NCI-H2107 (cell line): Measurements from ENCODE around the gene OPCML.

ENCODE experiments used
- DNase-seq: peaks from one replicate; lab custom pipeline; 2025; lab: John Stamatoyannopoulos, UW

OPCML gene

DNA sequence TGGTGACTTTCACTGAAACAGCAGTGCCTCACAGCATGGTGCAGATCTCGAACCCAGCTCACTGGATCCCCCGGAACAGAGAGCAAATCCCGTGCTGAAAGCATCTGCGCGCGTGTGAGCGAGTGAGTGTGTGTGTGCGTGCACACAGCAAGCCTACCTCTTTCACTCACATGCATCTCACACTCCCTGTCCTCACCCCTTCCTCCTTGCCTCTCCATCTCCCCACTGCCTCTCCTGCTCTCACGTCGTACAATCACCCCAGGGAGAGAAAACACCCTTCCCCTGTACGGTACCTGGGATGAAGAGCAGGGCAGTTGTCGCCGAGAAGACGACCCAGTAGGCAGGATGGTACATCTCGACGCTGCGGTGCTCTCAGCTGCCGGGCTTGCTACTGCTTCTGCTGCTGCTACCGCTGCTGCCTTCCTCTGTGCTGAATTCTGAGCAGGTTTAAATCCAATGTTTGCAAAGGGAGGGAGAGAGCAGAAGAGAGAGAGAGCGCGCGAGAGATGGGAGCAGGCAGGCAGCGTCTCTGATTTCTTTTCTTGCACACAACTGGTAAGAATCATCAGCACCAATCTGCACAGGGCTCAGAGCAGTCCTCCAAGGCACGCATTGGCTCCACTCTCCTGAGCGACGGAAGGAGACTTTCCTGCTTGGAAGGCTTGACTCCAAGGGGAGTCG is at the start of gene OPCML:
Gene OPCML, minus strand, starts transcription at position 531 of the 681 bp plus-strand sequence.
- DNase-seq, result no peak

DNA sequence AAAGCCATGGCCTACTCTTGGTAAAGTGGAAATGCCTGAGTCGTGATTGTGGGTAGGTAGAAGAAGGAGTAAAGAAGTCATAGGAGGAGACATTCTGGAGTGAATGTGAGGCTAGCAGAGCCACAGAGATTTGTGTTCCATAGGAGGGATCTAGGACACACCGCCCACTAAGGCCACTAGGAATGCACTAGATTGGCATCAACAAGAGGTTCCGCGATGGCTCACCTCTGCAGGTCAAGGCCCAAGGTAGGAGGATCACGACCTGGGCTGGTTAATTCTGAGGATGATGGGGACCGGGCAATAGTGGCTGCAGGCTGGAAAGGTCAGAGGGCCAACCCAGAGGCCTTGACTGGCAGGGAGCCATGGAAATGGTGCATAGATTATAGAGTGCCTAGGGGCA is 48.8 kb upstream of the OPCML start:
- DNase-seq, result no peak

DNA sequence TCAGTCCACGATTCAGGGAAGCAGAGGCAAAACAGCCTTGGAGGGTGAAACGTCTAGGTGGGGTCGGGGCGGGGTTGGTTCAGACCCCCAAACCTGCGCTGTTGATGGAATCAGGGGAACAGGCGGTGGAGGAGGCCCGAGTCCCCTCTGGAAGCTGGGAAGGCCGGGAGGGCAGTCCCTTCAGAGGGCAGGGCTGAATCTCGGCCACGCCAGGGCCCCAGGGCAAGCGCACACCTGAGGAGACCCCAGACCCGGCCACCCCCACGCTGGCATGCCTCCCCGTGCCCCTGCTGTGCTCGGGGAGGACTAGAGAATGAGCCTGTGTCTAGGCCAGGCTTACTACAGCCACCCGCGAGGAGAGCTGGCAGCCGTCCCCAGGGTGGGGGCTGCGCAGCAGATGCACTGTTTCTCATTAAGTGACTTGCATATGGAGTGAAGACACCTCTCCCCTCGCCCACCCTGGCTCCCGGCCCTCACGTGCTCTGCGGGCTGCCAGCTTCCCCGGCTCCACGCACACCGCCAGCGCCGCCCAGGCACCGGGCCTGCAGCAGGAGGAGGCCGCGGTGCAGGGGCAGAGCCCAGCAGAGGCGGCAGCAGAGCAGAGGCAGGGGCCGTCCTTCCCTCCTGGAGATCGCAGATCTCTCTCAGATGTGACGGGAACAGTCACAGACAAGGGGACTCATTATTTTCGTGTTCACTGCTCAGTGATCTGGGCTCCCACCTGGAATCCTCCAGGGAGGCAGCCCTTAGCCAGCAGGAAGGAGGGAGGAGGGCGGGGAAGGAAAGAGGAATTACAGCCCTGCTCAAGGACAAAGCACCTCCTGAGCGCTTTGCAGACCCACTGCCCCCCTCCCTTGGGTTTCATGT is 47.1 kb upstream of the OPCML start:
- DNase-seq, result no peak

DNA sequence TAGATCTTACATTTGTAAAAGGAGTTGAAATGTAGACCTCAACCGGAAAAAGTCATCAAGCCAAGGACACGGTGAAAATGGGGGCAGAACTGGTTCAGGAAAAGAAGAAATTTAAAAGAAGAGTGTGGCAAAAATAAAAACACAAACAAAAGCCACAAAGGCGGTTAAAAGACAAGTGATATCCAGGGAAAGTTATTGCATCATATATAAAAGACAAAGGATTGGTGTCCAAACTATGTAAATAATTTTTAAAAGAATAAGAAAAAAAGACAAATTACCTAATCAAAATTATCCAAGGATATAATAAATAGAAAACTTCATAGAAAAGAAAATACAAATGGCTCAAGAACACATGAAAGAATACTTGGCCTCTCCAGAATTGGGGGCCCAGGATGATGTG is 45.1 kb upstream of the OPCML start:
- no peak for DNase-seq

DNA sequence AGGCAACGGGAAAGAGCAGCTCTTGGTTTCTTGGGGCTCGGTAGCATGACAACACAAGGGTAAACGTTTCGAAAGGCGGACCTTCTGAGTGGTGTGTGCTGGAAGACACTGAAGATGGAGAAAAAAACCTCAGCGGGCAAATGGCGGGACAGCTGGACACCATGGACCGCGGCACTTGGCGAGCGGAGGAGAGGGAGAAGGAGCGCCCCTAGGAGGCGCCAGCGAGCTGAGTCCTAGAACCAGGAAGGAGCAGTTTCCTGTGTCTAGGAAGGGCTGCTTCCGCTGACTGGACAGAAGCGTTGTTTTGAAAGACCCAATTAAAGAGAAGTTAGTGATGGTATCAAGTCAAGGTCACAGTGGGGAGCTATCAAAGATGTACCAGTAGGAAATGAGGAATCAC is 44.0 kb upstream of the OPCML start:
- no peak for DNase-seq

DNA sequence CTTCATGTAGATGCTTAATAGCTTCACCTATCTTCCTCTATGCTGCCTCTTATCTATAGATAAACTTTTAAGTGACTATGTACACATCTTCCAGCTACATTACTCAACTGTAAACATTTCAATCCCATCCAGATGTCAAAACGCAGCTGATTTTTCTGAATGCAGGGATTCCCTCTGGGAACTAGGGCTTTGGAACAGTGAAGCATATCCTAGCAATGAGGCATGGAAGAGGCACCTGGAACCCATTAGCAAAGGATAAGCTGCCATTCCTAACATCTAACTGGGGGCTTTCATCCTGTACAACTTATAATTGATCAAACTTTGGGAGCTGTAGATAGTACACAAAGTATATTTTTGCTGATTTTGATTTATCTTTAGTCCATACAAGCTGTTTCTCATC is 40.8 kb upstream of the OPCML start:
- DNase-seq, result no peak

DNA sequence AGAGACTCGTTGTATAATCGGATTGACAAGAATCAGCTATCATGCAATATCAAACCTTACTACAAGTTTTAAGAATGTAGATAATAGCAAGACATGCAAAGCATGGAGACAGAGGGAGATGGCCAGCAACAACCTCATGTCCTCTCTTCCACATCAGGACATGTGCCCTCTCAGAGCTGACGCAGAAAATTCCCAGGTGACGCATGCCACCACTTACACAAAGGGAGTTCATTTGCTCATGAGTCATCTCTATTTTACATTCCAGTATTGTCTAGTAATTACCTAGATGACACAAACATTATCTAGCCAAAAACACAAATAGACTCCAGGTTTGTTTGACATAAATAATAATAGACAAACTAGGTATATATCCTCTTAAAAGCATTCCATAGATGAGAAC is 38.1 kb upstream of the OPCML start:
- no peak for DNase-seq

DNA sequence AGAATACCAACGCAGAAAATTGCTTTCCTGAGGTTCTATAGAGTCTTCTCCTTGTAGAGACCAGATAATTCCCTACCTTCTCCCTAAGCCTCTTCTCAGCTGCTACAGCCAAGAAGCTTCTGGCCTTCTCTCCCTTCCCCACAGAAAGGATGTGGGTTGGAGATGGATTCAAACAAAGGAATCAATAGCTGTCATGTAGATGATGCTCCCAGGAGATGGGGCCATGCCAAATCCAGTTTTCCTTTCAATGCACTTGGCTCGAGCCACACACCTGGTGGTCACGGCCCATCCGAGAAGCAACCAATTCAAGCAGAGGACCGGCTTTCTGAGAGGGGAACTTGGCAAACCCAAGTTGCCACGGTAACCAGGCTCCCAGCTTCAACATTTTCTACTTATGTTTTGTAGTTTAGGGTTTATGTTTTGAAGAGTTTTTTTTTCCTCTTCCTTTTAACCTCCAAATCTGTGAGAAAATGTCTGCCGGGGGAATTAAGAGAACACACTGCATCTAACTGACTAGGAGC is 31.3 kb upstream of the OPCML start:
- no peak for DNase-seq

DNA sequence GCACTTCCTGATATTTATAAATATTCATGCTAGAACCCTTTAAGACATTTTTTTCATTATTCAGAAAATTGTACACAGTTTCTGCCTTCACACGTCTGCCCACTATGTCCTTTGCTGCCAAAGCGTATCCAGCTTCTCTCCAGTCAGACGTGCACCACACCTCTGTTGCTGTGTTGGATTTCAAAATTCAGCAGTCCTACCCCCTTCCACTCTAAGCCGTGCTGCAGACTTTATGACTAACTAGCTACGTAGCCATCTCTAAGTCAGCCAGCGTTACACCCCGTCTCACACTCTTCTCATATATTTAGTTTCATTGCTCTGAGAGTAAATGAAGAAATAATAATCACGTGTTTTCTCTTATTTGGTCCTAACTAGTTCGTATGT is 28.2 kb upstream of the OPCML start:
- no peak for DNase-seq

DNA sequence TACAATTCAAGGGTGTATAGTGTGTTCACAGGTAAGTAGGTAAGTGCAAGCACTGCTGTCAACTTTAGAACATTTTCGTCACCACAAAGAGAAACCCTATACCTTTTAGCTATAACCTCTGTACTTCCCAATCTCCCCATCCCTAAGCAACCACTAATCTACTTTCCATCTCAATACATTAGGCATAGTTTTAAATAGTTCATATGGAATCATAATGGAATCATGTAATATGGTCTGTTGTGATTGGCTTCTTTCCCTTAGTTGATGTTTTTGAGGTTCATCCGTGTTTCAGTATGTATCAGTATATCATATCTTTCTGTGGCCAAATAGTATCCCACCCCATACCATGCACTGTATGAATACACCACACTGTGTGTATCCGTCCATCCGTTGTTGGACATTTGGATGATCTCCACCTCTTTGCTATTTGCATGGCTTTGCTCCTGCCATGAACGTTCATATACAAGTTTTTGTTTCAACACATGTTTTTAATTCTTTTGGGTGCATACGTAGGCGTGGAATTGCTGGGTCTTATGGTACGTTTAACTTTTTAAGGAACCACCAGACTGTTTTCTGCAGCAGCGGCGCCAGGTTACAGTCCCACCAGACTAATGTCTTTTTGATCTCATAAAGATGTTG is 27.7 kb upstream of the OPCML start:
- no peak for DNase-seq

DNA sequence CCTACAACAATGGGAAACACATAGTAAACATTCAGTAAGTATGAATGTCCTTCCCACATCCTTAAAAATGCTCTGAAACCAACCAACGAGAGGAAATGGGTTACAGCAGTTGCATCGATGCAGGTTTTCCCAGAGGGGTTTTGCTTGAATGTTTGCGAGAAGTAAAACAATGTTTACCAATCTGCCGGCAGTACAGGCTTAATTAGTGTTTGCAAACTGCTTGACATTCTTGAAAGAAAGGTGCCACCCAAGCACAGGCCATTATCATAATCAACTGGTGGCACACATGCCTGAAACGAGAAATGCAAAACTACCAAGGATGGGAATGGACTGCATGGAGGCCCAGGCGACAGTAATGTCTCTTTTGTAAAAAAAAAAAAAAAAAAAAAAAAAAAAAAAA is 27.1 kb upstream of the OPCML start:
- no peak for DNase-seq

DNA sequence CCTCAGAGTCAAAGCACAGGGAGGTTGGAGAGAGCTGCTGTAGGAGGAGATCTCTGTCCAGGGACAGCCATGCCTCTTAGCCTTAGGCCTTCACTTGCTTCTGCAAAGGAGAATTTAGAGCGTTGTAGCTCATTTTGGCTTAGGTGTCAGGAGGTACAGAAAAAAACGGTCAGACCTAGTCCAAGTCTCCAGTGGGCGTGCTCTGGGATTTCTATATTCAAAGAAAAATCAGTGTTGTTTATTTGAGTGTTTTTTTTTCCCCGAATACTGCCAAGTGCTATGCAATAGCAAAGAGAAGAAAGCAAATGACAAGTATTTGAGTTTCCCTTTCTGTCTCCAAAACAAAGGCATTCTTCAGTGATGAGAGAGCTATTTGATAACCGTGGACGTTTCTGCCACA is 22.7 kb upstream of the OPCML start:
- DNase-seq, result no peak

DNA sequence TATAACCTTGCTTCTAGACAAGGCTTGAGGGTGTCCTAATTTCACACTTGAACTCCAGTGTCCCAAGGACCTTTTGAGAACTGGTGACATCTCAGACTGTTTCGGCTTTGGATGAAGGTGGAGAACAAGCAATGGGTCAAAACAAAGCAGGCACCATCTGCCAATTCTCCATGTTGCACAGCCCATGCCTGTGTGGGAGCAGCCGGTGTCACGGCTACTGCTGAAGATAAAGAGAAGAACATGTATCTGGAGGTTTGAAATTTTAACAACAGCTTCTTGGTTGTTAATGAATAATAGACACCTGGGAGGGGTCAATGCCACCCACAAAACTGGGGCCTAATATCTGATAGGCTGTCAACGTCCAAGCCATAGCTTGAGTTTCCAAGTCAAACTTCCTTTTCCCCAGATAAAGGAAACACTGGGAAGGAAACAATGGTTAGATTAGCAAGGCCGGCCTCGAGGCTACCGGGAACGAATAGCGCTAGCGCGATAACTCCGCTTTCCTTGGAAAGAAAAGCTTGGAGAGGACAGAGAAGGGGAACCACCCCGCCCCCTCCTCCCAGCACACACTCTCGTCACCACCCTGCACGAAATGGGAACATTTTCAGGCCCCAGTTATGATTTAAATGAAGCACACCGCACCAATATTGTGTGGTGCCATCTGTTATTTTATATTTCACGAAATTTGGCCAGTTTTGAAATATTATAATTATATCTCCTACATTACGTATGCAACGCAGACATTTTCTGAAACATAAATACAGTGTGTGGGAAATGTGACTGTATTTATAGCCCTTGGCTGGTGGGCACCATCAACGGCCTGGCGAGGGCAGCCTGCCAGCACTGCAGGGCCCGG is 21.8 kb upstream of the OPCML start:
- no peak for DNase-seq

DNA sequence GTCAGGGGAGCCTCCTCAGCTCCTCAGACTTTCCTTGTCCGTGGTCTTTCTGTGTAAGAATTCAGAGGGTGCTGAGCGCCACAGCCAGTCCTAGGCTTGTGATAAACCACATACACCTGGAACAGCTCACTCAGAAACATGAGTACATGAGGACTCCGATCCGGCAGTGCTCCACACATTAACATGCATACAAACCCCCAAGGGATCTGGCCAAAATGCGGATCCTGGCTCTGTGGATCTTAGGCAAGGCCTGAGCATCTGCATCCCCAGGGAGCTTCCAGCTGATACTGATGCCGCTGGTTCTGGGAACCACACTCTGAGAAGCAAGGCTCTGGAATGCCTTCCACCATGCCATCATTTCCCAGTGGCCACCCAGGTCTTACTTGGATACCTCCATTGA is 20.6 kb upstream of the OPCML start:
- no peak for DNase-seq

DNA sequence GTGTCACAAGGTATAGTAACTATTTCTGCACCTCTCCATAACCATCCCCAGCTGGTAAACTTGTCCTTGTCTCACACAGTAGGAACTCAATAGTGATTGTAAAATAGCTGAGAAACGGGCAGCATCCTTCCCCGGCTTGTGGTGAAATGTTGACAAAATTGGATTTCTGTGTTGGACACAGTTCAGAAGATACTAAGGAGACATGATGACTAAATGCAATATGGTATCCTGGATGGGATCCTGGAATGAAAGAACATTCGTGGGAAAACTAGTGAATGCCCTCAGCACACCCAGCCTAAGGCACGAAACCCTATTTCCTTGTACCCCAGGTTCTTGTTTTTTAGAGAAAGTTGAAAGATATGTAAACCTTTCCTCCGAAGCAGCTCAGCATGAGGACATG is 18.8 kb upstream of the OPCML start:
- DNase-seq, result no peak

DNA sequence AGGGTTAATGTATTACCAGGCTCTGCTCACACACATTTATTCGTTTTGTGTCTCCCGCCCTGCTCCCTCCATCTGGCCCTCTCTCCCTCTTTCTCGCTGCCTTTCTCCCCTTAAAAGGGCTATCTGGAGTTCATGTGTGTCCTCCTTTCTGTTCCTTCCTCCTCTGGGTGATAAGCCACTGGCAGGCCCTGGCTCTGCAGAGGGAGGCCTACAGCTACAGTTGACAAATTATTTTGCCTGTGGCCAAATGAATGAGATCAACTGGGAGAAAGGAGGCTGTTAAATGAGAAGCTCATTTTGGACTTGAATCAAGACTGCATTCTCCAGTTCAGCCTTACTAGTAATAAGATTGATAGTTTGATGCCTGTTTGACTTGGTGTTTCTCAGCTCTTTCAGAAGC is 17.5 kb upstream of the OPCML start:
- no peak for DNase-seq

DNA sequence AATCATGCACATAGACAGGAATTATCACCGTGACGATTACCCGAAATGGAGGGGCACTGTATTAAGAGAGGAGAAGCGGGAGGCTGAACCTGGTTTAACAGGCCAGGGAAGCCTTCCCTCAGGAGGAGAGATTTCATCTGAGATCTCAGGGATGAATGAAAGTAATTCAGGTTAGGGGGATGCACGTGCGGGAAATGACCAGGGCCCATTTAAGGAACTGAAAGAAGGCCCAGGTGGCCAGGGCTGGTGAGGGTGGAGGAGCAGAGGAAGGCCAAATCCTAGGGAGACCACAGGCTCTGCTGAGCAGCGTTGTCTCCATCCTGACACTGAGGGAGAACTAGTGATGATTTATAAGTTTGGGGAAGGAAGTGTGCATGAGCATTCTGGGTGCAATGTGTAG is 16.3 kb upstream of the OPCML start:
- DNase-seq, result no peak

DNA sequence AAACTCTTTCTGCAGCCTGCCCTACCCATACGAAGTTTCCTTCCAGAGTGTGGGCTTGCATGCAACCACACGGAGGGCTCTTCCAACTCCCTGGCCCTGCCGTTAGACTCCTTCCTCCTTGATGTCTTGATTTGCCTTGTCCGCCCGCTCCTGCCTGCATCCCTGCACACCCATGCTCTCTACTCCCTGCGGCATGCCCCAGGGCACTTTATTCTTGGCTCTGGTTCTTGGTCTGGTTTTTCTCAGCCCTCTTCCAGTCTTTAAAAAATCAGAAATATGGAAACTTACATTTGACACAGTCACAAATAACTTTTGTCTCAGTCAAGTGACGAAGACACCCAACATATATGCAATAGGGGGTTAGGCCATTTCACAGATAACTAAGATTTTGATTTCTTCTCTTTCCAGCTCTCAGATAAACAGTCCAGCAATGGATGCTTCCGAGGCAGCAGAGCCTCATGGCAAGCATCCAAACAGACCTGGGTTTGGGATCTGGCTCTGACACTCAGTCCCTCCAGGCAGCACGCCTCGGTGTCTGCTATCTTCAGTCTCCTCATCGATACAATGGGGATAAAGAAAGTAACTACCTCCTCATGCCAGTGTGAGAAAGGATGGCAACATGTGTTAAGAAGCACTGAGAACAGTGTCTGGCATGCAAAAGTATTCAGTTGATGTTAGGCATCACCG is 15.7 kb upstream of the OPCML start:
- no peak for DNase-seq

DNA sequence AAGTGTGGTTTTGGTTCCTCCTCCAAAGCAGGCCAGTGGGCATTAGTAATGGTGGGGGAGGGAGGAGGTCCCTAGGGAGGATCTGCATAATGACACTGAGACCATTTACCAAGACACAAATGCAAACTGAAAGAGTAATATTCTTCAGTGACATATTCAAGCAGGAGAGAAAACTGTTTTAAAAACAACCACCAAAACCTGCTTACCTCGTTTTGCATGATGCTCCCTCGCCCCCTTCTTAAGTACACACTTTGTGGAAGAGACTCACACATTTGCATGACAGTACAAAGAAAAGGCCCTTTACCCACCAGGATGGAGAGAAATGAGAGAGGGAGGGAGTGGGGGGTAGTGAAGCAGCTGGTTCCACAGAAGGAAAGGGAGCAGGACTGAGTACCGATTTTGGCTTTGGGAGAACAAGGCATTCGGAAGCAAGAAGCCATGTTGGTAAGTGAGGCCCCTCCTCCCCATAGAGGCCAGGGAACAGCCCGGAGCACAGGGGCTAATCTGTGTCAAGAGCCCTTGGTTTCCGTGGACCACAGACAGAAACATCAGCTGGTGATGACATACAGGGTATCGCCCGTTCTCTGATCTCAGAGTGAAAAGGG is 13.0 kb upstream of the OPCML start:
- no peak for DNase-seq

DNA sequence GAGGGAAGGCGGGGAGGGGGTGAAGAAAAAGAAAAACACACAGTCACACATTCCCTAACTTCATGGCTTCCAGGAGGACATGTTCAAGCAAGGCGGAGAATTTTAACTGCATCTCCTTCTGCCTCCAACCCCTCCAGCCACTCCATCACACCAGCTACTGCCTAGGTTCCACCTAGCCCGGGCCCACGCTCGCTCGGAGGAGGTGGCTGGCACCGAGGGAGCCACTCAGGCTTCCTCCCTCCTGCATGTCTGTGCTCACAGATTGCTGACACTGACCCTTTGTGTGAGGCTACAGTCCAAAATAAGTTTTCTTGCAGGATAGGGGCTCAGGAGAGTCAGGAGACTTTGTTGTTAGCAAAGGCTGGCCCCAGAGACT is 9.4 kb upstream of the OPCML start:
- DNase-seq, result no peak
